HG03095 (cell line): ENCODE results near the gene DNAJB7.
"Not testable (repeated sequence)": the region's sequence is repeated elsewhere in the genome, so short reads cannot be mapped to it uniquely, and the experiment has no call there.

Experiments
- ATAC-seq: cut with Tn5 transposase; IDR thresholded peaks from one replicate; pipeline ENCODE4 v1.9.1; 2021; ENCODE audit warnings: moderate library complexity; ENCODE audit not compliant: unreplicated experiment

Gene DNAJB7

GRCh38 chr22:40862013-40862412 is at the start of gene DNAJB7:
Gene DNAJB7, minus strand, starts transcription at chr22:40862113. Its CDS starts 119 bp downstream, at chr22:40861994.
- no peak for ATAC-seq

- ATAC-seq: no peak
These were observed 47.0 kb upstream of the DNAJB7 start for GRCh38 chr22:40908895-40909294.

GRCh38 chr22:40904101-40904500 is 42.2 kb upstream of the DNAJB7 start:
- no peak for ATAC-seq

GRCh38 chr22:40898850-40899357 is 37.0 kb upstream of the DNAJB7 start:
- no peak for ATAC-seq

- ATAC-seq: no peak
These were observed 32.5 kb upstream of the DNAJB7 start for GRCh38 chr22:40894417-40894816.

- ATAC-seq: no peak
These were observed 29.0 kb upstream of the DNAJB7 start for GRCh38 chr22:40890881-40891280.

GRCh38 chr22:40889116-40889515 is 27.2 kb upstream of the DNAJB7 start:
- ATAC-seq: no peak

GRCh38 chr22:40878922-40879321 is 17.0 kb upstream of the DNAJB7 start:
- ATAC-seq: no peak

- no peak for ATAC-seq
These were observed 15.6 kb upstream of the DNAJB7 start for GRCh38 chr22:40877488-40877887.

- no peak for ATAC-seq
These were observed 15.0 kb upstream of the DNAJB7 start for GRCh38 chr22:40876907-40877306.

- ATAC-seq: no peak
These were observed 13.2 kb upstream of the DNAJB7 start for GRCh38 chr22:40875111-40875510.

- no peak for ATAC-seq
These were observed 12.1 kb upstream of the DNAJB7 start for GRCh38 chr22:40874016-40874415.

- not testable (repeated sequence) for ATAC-seq
These were observed 6.5 kb upstream of the DNAJB7 start for GRCh38 chr22:40868379-40868778.

- ATAC-seq: no peak
These were observed 5.2 kb upstream of the DNAJB7 start for GRCh38 chr22:40867109-40867508.

- ATAC-seq: no peak
These were observed 624 bp upstream of the DNAJB7 start for GRCh38 chr22:40862537-40862936.

GRCh38 chr22:40857309-40857855 is 4.5 kb downstream of the DNAJB7 start:
- ATAC-seq: no peak

- peak; percentile 61 for ATAC-seq
These were observed 5.2 kb downstream of the DNAJB7 start, which contains the start of the genes ST13 and XPNPEP3 for GRCh38 chr22:40856513-40857308. Gene ST13, minus strand, starts transcription at chr22:40856639. Its CDS starts 99 bp downstream, at chr22:40856540. Gene XPNPEP3, plus strand, starts transcription at chr22:40857148. Its CDS starts 34 bp downstream, at chr22:40857182.

GRCh38 chr22:40855979-40856512 is 5.9 kb downstream of the DNAJB7 start:
- peak; percentile 26 for ATAC-seq

- no peak for ATAC-seq
These were observed 6.6 kb downstream of the DNAJB7 start for GRCh38 chr22:40855071-40855978.

GRCh38 chr22:40853961-40854360 is 8.0 kb downstream of the DNAJB7 start:
- ATAC-seq: no peak

GRCh38 chr22:40853333-40853732 is 8.6 kb downstream of the DNAJB7 start:
- ATAC-seq: no peak
